ENCODE measurements around the gene PNPO. TPM values are rescaled to one million over a fixed set of nuclear protein-coding genes. Genes with fewer than 3 reads are reported as not detected.

Gene PNPO
- polyA plus RNA-seq, 1 donor from 2014 or later, result 1.7 TPM

DNA sequence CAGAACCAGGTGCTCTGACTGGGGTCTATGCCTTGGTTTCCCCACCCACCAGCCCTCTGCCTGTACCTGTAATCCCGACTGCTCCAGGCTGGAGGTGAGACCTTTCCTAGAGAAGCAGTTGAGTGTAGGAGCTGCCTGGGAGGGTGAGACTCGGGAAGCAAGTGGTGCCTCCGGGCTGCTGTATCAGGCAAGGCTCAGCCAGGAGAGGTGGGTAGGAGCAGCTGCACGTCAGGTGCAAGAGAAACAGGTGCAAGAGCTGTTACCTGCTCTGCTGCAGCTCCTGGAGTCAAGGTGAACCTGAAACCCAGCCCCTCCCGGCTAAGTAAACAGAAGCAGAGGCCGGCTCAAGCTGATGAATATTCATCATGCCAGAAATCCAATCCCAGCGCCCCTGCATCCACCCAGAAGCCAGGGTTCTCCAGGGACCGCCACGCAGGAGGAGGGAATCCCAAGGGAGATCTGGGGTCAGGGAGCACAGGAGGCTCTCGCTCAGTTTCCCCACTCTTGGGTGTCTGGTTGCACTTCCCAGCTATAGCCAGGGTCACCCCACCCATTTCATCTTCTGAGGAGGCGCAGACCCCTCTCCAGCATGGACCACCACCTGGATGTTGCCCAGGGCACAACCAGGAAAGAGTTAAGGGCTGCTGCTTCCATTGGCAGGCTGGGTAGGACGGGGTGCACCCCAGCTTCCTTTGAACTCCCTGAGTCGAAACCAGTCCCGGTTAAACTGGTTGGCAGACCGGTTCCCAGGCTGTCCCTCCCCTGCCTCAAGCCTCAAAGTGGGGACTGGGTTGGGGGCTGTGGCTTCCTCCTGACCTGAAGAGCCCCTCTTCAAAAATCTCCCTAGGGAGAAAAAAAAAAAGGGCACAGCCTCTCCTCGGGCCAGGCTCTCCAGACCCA lies 16.5 kb downstream of the PNPO start, which contains the start of gene PRR15L:
PRR15L (minus strand) TSS at position 293 of the 900 bp plus-strand sequence. CDS start 4,649 bp downstream, outside the sequence.
- Histone ChIP-seq H3K4me2 (ENCODE audit: low read length) (no peak within 1 kb of the TSS), H3K27me3 (ENCODE audit: insufficient read depth, low read depth, low read length) (no peaks in the 10 kb centered on the region), H4K20me1 (ENCODE audit: insufficient read depth) (no peaks in the 10 kb centered on the region), H3F3A (ENCODE audit: insufficient read depth, low read length, poor library complexity, severe bottlenecking) (no peaks in the 10 kb centered on the region), H3K36me3 (ENCODE audit: insufficient read depth, low read length) (no peaks in the 10 kb centered on the region), H3K27ac (ENCODE audit: low read length) (no peak within 1 kb of the TSS), H2AFZ (ENCODE audit: low read depth, low read length) (no peak within 1 kb of the TSS), H3K9ac (ENCODE audit: low read length) (no peak within 1 kb of the TSS), H3K79me2 (replicated peaks; ENCODE audit: insufficient read depth, low read length) (no peaks in the 10 kb centered on the region), H3K4me3 (ENCODE audit: low read length) (no peak within 1 kb of the TSS), H3K9me2 (ENCODE audit: insufficient read depth, low read length) (no peaks in the 10 kb centered on the region), H3K9me3 (ENCODE audit: low read length) (no peaks in the 10 kb centered on the region)
- TF ChIP-seq MXI1 (conservative IDR thresholded peaks at IDR 0.05; ENCODE audit: poor library complexity, severe bottlenecking), result no peak
- TF ChIP-seq, protein P1, sequence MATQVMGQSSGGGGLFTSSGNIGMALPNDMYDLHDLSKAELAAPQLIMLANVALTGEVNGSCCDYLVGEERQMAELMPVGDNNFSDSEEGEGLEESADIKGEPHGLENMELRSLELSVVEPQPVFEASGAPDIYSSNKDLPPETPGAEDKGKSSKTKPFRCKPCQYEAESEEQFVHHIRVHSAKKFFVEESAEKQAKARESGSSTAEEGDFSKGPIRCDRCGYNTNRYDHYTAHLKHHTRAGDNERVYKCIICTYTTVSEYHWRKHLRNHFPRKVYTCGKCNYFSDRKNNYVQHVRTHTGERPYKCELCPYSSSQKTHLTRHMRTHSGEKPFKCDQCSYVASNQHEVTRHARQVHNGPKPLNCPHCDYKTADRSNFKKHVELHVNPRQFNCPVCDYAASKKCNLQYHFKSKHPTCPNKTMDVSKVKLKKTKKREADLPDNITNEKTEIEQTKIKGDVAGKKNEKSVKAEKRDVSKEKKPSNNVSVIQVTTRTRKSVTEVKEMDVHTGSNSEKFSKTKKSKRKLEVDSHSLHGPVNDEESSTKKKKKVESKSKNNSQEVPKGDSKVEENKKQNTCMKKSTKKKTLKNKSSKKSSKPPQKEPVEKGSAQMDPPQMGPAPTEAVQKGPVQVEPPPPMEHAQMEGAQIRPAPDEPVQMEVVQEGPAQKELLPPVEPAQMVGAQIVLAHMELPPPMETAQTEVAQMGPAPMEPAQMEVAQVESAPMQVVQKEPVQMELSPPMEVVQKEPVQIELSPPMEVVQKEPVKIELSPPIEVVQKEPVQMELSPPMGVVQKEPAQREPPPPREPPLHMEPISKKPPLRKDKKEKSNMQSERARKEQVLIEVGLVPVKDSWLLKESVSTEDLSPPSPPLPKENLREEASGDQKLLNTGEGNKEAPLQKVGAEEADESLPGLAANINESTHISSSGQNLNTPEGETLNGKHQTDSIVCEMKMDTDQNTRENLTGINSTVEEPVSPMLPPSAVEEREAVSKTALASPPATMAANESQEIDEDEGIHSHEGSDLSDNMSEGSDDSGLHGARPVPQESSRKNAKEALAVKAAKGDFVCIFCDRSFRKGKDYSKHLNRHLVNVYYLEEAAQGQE (IDR thresholded peaks at IDR 0.05; ENCODE audit: borderline replicate concordance), result no peak

DNA sequence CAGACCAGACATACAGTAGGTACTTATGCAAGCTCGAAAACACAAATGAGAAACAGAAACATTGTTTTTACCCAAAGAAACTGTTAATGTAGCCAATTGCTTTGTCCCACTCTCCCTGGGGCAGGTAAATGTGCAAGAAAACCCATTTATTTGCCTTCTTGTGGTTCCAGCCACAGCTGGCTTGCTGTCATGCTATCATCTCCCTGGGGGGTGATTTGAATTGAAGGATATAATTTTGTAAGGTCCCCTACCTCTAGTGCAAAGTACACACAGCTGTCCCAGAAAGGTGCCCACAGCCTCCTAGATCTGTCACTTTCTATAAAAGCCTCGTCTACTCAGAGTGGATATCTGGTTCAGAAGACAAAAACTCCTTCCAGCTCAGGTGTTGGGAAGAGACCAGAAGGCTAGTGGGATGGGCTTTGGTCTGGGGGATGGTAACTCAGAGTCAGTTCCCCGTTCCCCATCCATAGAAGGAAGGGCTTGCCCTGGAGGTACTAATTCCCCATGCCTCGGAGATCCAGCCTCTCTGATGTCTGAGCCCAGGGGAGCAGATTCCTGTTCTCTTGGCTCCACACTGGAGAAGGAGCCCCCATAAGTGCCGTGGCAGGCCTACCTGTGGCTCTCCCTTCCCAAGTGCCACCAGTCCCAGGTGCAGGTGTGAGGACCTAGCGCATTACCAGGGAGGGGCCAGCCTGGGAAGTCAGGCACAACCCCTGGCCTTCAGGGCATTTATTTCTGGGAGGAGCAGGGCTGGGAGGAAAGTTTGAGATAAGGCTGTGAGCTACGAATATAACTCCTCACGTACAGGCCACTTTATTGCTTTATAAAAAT lies 18.7 kb downstream of the PNPO start:
- Histone ChIP-seq H4K20me1 (ENCODE audit: insufficient read depth) (no peaks in the 10 kb centered on the region), H3K36me3 (ENCODE audit: insufficient read depth, low read length) (no peaks in the 10 kb centered on the region), H3K79me2 (replicated peaks; ENCODE audit: insufficient read depth, low read length) (no peaks in the 10 kb centered on the region), H3K4me3 (ENCODE audit: low read length) (no peak overlapping the region), H3K9ac (ENCODE audit: low read length) (no peak overlapping the region), H3K9me2 (ENCODE audit: insufficient read depth, low read length) (no peaks in the 10 kb centered on the region), H3K27ac (ENCODE audit: low read length) (no peak overlapping the region), H3F3A (ENCODE audit: insufficient read depth, low read length, poor library complexity, severe bottlenecking) (no peaks in the 10 kb centered on the region), H2AFZ (ENCODE audit: low read depth, low read length) (no peak overlapping the region), H3K27me3 (ENCODE audit: insufficient read depth, low read depth, low read length) (no peaks in the 10 kb centered on the region), H3K4me2 (ENCODE audit: low read length) (no peak overlapping the region), H3K9me3 (ENCODE audit: low read length) (no peaks in the 10 kb centered on the region)
- no peak for TF ChIP-seq POLR2AphosphoS5 (IDR thresholded peaks at IDR 0.05)
- TF ChIP-seq EZH2 (IDR thresholded peaks at IDR 0.05; ENCODE audit: borderline replicate concordance, insufficient read depth, low read length, poor library complexity, severe bottlenecking), result no peak
- no peak for TF ChIP-seq MXI1 (conservative IDR thresholded peaks at IDR 0.05; ENCODE audit: poor library complexity, severe bottlenecking)
- TF ChIP-seq TAF1 (IDR thresholded peaks at IDR 0.05; ENCODE audit: low read depth), result no peak
- TF ChIP-seq, protein P2, sequence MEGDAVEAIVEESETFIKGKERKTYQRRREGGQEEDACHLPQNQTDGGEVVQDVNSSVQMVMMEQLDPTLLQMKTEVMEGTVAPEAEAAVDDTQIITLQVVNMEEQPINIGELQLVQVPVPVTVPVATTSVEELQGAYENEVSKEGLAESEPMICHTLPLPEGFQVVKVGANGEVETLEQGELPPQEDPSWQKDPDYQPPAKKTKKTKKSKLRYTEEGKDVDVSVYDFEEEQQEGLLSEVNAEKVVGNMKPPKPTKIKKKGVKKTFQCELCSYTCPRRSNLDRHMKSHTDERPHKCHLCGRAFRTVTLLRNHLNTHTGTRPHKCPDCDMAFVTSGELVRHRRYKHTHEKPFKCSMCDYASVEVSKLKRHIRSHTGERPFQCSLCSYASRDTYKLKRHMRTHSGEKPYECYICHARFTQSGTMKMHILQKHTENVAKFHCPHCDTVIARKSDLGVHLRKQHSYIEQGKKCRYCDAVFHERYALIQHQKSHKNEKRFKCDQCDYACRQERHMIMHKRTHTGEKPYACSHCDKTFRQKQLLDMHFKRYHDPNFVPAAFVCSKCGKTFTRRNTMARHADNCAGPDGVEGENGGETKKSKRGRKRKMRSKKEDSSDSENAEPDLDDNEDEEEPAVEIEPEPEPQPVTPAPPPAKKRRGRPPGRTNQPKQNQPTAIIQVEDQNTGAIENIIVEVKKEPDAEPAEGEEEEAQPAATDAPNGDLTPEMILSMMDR (IDR thresholded peaks at IDR 0.05; ENCODE audit: poor library complexity, severe bottlenecking), result no peak
- no peak for TF ChIP-seq EP300 (conservative IDR thresholded peaks at IDR 0.05; ENCODE audit: poor library complexity, severe bottlenecking)
- TF ChIP-seq RAD21 (conservative IDR thresholded peaks at IDR 0.05), result no peak
- TF ChIP-seq SMC3 (conservative IDR thresholded peaks at IDR 0.05; ENCODE audit: poor library complexity), result no peak

All from neural cell (in vitro differentiated cells).